Measurements from ENCODE around the gene MAPK4. TPM values are rescaled to one million over a fixed set of nuclear protein-coding genes. Genes with fewer than 3 reads are reported as not detected.

The MAPK4 gene
- total RNA-seq, 3 donors from 2014 or later, result 0.64 to 1.9 (median 1.3) TPM

DNA sequence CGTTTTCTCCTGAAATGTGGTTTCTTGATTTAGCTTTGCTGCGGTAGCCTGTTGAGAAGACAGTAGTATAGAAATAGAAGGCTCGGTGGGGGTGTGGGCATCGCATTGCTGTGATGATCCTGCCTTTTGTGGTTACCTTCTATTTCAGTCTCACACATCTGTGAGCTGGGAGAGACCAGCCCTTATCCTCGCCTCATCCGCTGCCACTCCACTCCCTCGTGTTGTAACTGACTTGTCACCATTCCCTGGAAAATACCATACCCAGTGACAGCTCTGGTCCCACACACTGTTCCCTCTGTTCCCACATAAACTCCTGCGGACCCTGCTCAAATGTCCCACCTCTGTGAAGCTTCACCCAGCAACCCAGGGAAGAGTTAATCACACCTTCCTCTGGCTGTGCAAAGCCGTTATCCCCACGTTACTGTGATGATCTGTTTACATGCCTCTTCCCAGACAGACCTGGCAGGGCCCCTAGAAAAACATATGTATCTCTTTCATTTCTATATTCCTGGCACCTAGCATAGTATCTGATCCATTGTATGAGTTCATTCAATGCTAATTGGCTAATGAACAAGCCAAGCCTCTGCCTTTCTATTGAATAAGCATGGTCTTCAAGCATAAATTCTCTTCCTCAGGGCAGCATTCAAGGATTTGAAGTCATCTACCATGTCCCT lies 114.6 kb downstream of the MAPK4 start:
- no peak for DNase-seq (ENCODE audit: low spot score in 2 of 2)
- TF ChIP-seq POLR2AphosphoS5 (IDR thresholded peaks at IDR 0.05) (no peak), CTCF (IDR thresholded peaks at IDR 0.05) (no peak), POLR2A (IDR thresholded peaks at IDR 0.05) (no peak)
- H3K27ac ChIP-seq, result no peak overlapping the region

DNA sequence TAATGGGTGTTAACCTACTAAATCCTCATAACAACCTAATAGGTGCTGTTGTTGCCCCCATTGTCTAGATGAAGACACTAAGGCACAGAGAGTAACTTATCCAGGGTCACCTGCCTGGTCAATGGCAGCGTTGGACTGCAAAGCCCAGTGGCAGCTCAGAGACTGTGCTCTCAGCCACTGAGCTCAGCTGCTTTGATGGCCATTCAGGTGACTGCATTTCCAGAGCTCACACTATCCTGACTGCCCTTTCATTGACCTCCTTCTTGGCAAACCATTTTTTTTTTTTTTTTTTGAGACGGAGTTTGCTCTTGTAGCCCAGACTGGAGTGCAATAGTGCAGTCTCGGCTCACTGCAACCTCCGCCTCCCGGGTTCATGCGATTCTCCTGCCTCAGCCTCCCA lies 115.2 kb downstream of the MAPK4 start:
- no peaks in the 10 kb centered on the region for H3K9me3 ChIP-seq
- H3K4me1 ChIP-seq, result no peaks in the 10 kb centered on the region
- no peaks in the 10 kb centered on the region for H3K36me3 ChIP-seq
- no peaks in the 10 kb centered on the region for H3K27me3 ChIP-seq
- H3K4me3 ChIP-seq, result no peak overlapping the region
- no peak overlapping the region for H3K27ac ChIP-seq
- intact Hi-C loops (cut with DNase I; ENCODE audit: low total_unique reads), result no loop called here
- TF ChIP-seq POLR2AphosphoS5 (IDR thresholded peaks at IDR 0.05) (no peak), CTCF (IDR thresholded peaks at IDR 0.05) (no peak), POLR2A (IDR thresholded peaks at IDR 0.05) (no peak)
- no peak for DNase-seq (ENCODE audit: low spot score in 2 of 2)

More for the DNA sequence above, 114.6 kb downstream of the MAPK4 start:
- H3K36me3 ChIP-seq, result no peaks in the 10 kb centered on the region
- H3K4me3 ChIP-seq, result no peak overlapping the region
- no peaks in the 10 kb centered on the region for H3K4me1 ChIP-seq
- intact Hi-C loops (cut with DNase I; ENCODE audit: low total_unique reads), result no loop called here
- H3K9me3 ChIP-seq, result no peaks in the 10 kb centered on the region
- no peaks in the 10 kb centered on the region for H3K27me3 ChIP-seq

DNA sequence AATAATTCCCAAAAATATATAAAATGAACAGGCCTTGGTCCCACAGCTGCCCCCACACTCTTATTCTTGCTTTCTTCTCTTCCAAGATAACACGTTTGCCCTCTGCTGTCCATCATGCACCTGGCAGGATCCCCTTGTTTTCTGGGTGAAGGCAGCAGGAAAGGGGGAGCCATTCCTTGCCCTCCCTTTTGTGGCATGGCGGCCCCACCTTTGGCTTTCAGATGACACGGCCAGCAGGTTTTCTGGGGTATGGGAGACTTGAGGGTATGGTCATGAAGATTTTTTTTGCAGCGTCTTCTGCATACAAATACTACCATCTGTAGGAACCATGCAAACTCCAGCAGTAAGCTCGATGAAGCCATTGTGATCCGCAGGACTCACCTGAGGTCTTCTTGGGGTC lies 118.8 kb downstream of the MAPK4 start:
- Histone ChIP-seq H3K4me3 (no peak overlapping the region), H3K9me3 (no peaks in the 10 kb centered on the region), H3K27me3 (no peaks in the 10 kb centered on the region), H3K36me3 (no peaks in the 10 kb centered on the region), H3K27ac (no peak overlapping the region), H3K4me1 (no peaks in the 10 kb centered on the region)
- no peak for DNase-seq (ENCODE audit: low spot score in 2 of 2)
- intact Hi-C loops (cut with DNase I; ENCODE audit: low total_unique reads), result no loop called here
- TF ChIP-seq CTCF (IDR thresholded peaks at IDR 0.05) (no peak), POLR2A (IDR thresholded peaks at IDR 0.05) (no peak), POLR2AphosphoS5 (IDR thresholded peaks at IDR 0.05) (no peak)

DNA sequence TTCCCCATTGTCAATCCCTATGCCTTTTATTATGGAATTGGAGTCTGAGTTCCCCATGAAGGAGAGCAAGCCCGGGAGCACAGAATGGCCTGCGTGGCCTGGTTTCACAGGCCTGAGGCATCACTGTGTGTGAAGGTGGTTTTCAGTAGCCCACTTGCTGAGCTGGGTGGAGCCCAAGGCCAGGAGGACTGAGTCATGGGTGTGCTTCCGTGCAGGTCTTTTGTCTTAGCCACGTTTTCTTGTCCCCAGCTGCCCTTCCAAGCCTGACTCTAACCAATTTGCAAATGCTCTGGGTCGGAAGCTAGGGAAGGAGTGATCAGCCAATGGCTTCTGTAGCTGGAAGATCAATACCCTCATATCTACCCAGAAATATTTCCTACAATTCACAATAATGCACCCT lies 119.2 kb downstream of the MAPK4 start:
- DNase-seq (ENCODE audit: low spot score in 2 of 2), result no peak
- intact Hi-C loops (cut with DNase I; ENCODE audit: low total_unique reads), result no loop called here
- Histone ChIP-seq H3K9me3 (no peaks in the 10 kb centered on the region), H3K4me1 (no peaks in the 10 kb centered on the region), H3K36me3 (no peaks in the 10 kb centered on the region), H3K27me3 (no peaks in the 10 kb centered on the region), H3K27ac (no peak overlapping the region), H3K4me3 (no peak overlapping the region)
- no peak for TF ChIP-seq CTCF (IDR thresholded peaks at IDR 0.05)
- TF ChIP-seq POLR2A (IDR thresholded peaks at IDR 0.05), result no peak
- TF ChIP-seq POLR2AphosphoS5 (IDR thresholded peaks at IDR 0.05), result no peak

DNA sequence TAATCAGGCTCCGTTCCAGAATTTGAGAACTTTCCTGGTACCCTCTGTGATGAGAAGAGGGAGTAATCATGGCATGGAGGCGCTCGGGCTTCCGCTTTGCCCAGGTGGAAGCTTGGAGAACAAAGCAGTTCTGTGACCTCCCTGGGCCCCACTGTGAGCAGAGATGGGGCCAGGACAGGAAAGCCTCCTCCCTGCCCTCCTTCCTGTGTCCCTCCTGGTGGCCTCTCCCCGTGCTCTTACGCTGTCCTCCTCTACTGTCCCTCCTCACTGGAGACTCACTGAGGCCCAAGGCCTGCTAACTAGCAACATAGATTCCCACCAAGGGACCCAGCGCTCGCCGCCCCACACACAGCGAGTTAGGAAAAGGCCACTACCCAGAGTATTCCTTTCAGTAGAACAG lies 119.8 kb downstream of the MAPK4 start:
- H3K9me3 ChIP-seq, result no peaks in the 10 kb centered on the region
- TF ChIP-seq POLR2A (IDR thresholded peaks at IDR 0.05) (no peak), CTCF (IDR thresholded peaks at IDR 0.05) (no peak), POLR2AphosphoS5 (IDR thresholded peaks at IDR 0.05) (no peak)
- no peak overlapping the region for H3K27ac ChIP-seq
- no peaks in the 10 kb centered on the region for H3K27me3 ChIP-seq
- no peak for DNase-seq (ENCODE audit: low spot score in 2 of 2)
- intact Hi-C loops (cut with DNase I; ENCODE audit: low total_unique reads), result no loop called here
- no peaks in the 10 kb centered on the region for H3K36me3 ChIP-seq
- H3K4me1 ChIP-seq, result no peaks in the 10 kb centered on the region
- no peak overlapping the region for H3K4me3 ChIP-seq

All from breast epithelium (tissue), 4 donors.